ENCODE measurements around the gene PLOD2.

DNA sequence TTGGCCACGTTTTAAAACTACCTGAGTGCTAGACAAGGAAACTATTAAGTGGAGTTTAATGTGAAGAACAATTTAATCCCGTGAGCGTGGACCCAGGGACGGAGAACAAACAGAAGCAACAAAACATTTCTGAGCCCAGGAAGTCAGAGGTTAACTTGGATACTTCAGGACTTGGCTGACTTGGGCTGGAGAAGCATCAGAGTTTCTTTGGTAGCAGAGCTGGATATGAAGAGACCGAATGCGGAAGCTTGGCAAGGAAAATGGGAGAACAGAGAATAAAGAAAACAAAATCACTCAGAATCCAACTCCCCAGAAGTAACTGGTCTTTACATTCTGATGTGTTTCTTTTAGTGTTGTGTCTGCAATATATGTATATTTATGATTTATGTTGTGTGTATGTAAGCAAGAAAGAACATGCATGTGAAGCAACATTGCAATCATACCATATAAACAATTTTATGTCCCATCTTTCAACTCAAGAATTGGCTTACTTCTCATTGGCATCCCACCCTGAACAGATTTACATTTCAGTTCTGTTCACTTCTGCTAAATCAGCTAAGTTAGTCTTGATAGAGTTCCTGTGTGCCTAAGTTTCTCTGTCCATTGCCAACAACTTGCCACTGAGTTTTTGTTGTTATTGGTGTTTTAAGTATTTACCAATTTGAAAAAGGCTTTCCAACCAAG lies 17.2 kb upstream of the PLOD2 start:
- TF ChIP-seq TAF1 (IDR thresholded peaks at IDR 0.05; ENCODE audit: low read depth) (no peak), EP300 (IDR thresholded peaks at IDR 0.05; ENCODE audit: borderline replicate concordance) (no peak), TEAD4 (IDR thresholded peaks at IDR 0.05) (no peak), NFIC (IDR thresholded peaks at IDR 0.05) (no peak), FOXM1 (IDR thresholded peaks at IDR 0.05; ENCODE audit: borderline replicate concordance, low read depth) (no peak), CREB1 (IDR thresholded peaks at IDR 0.05; ENCODE audit: low read depth) (no peak)
- TF ChIP-seq, protein P1, sequence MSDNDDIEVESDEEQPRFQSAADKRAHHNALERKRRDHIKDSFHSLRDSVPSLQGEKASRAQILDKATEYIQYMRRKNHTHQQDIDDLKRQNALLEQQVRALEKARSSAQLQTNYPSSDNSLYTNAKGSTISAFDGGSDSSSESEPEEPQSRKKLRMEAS (IDR thresholded peaks at IDR 0.05): no peak
